Measurements from ENCODE around the gene PLA1A.

DNA sequence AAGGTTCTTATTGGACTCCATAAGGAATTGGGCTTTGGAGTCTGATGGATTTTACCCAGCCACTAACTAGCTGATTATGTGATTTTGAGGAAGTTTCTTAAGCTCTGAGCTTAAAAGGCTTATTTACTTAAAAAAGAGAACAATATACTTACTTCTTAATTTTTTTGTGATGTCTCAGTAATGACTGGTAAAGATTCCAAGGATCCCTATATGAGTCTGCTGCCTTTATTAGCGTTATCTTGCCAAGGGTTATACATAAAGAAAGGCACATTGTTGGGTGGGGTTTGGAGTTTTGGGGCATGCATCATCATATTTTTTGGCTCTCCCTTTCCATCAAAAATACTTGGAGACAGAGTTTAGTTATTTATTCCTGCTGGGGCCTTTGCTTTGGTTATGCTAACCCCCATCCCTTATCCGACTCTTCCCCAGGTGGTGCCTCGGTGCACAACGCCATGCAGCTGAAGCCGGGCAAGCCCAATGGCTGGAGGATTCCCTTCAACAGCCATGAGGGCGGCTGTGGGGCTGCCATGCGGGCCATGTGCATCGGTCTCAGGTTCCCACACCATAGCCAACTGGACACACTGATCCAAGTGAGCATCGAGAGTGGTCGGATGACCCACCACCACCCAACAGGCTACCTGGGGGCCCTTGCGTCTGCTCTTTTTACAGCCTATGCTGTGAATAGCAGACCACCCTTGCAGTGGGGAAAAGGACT lies 11.7 kb upstream of the PLA1A start:
- TF ChIP-seq, protein P1, sequence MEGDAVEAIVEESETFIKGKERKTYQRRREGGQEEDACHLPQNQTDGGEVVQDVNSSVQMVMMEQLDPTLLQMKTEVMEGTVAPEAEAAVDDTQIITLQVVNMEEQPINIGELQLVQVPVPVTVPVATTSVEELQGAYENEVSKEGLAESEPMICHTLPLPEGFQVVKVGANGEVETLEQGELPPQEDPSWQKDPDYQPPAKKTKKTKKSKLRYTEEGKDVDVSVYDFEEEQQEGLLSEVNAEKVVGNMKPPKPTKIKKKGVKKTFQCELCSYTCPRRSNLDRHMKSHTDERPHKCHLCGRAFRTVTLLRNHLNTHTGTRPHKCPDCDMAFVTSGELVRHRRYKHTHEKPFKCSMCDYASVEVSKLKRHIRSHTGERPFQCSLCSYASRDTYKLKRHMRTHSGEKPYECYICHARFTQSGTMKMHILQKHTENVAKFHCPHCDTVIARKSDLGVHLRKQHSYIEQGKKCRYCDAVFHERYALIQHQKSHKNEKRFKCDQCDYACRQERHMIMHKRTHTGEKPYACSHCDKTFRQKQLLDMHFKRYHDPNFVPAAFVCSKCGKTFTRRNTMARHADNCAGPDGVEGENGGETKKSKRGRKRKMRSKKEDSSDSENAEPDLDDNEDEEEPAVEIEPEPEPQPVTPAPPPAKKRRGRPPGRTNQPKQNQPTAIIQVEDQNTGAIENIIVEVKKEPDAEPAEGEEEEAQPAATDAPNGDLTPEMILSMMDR (conservative IDR thresholded peaks at IDR 0.05): no peak
- TF ChIP-seq EZH2 (IDR thresholded peaks at IDR 0.05; ENCODE audit: low read depth): no peak

Measured in PC-9 (cell line).